GM19328 (cell line): ENCODE data around the gene TPMT.
"Not testable (repeated sequence)": the region's sequence is repeated elsewhere in the genome, so short reads cannot be mapped to it uniquely, and the experiment has no call there.

Source experiments
- ATAC-seq: cut with Tn5 transposase; IDR thresholded peaks from one replicate; pipeline ENCODE4 v1.9.1; 2021; ENCODE audit warnings: mild to moderate bottlenecking, moderate library complexity; ENCODE audit not compliant: unreplicated experiment

Gene TPMT

DNA sequence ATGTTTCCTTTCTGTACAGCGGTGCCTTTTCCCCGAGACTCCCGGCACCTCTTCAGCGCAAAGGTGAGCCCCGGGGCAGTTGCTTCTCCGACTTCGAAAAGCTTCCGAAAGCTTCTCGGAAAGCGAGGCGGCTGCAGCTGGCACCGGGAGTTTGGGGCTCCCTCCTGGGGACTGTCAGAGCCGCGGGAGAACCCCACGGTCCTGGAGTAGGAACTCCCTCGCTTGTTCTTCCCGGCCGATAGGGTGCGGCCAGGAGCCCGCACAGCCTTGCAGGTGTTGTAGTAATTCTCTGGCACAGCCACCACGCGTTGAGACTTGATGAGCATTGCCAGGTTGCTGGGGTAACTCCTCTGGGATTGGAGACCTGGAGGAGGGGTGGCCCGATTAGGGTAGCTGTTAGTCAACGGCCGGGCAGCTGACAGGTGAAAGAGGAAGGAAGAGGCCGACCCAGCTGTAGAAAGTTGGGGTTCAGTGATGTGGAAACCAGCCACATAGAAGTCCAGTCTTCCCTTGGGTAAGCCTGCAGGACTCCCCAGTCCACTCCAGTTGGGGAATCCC is 1.1 kb upstream of the TPMT start:
- ATAC-seq, result peak; percentile 26

DNA sequence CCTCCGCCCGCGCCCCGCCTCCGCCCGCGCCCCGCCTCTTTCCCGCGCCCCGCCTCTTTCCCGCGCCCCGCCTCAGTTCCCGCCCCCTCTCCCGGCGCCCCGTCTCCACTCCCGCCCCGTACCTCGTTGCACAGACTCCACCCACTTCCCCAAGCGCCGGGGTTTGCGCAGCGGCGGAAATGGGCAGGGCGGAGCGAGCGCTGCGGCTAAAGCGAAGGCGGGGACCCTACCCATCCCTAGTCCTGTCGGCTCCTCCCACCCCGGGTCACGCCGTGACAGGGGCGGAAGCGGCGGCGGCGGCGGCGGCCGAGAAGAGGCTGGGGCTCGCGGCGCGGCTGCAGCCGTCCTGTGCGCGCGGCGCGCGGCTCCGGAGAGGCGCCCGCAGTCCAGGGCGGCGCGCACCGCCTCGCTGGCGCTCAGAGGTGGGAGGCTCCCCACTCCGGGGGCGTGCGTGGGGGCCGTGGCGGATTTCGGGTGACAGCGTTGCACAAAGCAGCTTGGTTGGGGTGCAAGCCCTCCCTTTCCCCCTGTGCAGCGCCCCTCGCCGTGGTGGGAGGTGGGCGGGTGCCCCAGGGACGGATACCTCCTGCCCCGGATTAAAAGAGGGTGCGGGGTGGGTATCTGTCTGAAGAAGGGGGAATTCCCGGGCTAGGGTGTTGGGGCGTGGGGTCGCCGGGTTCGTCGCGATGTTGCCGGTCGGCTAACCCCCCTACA is 430 bp upstream of the TPMT start, which contains the start of gene KDM1B:
KDM1B (plus strand) TSS at position 273 of the 714 bp plus-strand sequence. CDS start 4,474 bp downstream, outside the sequence.
- peak; percentile 87 for ATAC-seq

DNA sequence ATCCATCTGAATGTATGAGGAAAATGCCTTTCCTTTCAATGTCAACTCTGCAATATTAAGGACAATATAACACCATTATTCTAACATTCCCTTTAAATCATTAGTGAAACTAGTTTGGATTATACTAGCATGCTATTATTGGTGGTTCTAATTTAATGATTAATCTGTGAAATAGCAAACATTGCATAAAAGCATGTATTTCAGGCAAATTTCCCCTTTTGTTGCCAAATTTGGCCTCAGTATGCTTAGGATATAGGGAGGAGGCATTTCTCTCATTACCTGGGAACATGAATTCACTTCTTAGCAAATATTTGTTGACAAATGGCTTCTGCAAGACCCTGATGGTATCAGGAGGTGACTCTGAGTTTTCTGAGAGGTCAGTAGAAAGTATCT is 1.6 kb downstream of the TPMT start:
- no peak for ATAC-seq

DNA sequence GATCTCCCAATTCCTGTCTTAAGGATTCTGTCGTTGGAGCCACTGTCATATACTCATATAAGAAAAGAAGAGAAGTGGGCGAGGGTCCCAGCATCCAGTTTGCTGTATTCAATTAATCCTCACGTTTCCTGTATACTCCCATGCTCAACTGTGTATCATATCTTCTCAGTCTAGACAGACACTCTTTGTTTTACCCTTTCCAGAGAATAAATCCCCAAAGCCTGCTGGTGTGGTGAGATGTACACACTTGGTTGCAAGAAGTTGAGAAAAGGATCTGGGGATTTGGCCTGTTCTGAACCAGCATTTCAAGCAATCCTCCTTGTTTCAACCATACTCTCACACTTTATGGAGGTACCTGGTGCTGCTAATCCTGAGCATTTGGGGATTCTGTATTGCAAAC is 3.1 kb downstream of the TPMT start:
- ATAC-seq, result no peak

DNA sequence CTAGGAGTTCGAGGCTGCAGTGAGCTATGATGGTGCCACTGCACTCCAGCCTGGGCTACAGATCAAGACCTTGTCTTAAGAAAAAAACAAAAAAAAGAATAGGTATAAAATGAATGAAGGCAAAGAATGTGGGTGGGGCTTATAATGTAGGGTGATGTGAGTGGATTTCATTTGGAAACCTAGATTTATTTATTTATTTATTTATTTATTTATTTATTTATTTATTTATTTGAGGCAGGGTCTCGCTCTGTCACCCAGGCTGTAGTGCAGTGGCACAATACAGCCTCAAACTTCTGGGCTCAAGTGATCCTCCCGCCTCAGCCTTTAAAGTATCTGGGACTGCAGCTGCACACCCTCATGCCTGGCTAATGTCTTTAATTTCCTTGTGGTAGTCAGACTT is 3.5 kb downstream of the TPMT start:
- ATAC-seq, result not testable (repeated sequence)

DNA sequence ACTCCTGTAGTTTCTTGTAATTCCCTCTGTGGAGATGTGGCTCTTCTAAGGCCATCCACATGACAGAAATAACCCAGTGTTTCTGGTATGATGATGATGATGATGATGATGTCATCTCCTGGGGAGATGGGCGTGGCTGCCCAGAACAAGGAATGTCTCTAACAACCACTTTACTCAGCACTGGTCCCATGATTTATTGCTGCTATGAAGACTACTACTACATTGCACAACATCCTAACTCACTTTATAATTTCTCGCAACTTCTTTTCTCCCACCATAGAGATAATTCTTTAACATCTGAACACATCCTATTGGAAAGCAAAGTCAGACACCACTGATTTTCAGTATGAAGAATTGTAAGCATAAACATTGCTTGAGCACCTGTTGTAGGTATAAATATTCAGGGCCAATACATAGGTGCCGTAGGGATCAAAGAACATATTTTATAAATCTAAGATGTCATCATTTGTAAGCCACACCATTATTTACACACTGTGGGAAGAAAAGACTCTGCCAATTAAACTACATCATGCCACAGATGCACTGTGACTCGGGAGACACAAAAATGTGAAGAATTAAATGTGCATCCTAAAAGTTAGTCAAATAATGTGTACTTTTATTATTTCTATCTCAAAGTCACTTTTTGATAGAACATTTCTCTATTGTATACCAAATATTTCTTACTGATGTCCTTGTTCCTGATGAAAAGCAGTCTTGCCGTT is 6.4 kb downstream of the TPMT start:
- ATAC-seq, result no peak

DNA sequence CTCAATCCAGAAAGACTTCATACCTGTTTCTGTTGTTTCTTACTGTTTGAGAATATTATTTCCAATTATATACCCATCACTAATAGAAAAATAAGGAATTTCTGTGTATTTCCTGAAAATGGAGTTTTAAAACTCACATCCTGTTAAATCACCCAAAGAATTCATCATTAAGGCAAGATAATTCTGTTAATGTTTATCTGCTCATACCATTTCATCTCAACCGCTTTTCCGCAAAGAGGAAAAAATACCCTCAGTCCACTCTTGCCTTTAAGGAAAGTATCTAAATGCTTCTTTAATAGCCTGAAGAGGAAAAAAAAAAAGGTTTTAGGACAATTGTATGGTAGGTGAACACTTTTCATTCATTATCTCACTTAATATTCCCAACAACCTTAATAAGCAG is 7.3 kb downstream of the TPMT start:
- ATAC-seq, result no peak

DNA sequence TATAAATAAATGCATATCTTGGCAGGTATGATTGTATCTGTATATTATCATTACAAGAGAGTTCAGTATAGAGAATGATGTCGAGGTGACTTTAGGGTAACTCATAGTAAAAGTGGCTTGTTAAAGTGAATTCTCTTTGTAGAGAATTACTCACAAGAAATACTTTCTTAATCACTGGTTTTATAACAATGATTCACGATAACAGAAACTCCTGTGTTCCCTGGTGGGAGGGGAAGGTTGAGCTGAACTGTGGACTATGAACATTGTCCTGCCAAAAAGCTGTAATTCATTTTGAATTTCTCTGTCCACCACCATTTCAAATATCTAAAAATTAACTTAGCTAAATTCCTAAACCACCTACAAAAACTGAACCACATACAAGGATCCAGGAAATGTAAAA is 7.7 kb downstream of the TPMT start:
- ATAC-seq, result no peak

DNA sequence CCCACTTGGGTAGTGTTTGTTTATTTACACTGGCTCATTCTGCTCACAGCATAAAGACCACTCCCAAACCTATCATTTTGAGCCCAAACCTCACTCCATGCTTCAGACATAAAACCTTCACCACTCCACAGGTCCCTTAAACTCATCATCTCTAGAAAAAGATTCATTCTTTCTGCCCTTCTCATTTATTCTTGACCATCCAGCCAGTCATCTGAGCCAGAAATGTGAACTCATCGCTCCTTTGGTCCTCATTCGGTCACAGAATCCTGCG is 12.4 kb downstream of the TPMT start:
- no peak for ATAC-seq

DNA sequence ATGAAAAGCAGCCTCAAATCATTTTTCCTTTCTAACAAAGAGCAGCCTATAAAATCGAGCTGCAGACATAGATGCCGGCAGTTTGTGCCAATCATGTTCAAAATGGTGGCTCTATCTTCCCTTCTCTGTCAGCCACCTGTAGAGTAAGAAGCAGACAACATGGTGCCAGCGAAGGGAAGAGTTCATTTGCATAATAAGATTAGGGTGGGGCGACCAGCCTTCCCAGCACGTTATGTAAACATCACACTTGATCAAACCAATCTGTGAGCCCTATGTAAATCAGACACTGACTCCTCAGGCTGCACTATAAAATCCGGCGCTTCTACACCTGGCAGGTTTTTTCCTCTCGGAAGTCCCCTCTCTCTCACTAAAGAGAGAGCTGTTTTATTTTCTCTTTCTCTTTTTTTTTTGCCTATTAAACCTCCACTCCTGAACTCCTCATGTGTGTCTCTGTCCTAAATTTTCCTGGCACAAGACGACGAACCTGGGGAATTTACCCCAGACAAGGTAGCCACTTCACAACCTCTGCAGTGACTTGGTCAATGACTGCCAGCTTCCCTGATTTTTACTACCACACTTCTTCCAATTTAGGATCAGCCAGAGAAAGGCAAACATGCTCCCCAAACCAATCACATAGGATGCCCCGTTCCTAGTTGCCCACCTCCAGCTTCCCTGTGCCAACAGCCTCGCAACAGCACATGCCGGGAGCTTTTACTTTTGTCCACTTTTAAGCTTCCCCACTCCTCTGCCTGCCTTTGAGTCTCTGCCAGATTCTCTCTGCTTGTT is 12.9 kb downstream of the TPMT start:
- no peak for ATAC-seq

DNA sequence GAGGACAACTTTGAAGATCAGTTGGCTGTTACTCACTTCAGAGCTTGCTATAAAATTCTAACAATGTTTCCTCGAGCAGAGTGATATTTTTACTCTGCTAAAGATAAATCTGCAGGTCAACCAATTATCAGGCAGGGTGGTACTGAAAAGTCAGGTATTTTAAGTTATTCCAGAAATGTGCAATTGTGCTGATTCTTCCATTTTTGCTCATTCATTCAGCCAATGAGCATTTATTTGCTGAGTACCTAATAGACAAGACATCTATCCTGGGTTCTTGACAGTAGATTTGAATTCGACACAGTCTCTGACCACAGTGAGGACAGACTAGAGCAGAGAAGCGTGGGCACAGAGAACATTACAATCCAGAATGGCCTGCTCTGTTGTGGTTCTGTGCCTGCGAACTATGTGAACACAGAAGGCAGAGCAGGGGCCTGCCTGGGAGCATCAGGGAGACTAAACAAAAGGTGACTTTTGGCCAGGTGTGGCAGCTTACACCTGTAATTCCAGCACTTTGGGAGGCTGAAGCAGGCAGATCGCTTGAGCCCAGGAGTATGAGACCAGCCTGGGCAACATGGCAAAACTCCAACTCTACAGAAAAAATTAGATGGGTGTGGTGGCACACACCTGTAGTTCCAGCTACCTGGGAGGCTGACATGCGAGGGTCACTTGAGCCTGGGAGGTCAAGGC is 14.8 kb downstream of the TPMT start:
- no peak for ATAC-seq

DNA sequence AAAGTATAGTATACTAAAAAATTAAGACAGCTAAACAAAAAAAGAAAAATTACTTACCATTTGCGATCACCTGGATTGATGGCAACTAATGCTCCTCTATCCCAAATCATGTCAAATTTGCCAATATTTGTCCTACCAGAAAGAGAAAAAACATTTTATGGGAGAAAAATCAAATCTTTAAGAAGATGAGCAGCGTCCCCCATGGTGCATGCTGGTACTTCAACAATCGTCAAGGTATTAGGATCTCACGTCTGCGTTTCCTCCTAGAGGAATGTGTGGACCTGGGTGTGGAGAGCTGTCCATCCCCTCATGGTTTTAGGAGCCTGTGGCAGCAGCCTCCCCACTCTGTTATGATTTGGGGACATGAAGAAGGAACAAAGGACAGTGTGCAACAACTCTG is 16.0 kb downstream of the TPMT start:
- no peak for ATAC-seq

DNA sequence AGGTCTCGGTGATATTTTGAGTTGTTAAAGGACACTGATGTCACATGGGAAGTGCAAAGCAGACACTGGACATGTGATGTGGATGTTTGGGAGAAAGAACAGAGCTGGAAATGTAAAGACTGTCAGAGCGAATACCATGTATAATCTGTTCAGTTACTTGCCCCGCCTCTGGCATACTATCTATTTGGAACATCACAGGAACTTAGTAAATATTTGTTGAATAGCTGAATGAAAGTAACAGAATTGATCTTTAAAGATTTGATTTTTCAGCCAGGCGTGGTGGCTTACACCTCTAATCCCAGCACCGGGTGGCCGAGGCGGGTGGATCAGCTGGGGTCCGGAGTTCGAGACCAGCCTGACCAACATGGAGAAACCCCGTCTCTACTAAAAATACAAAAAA is 18.6 kb downstream of the TPMT start:
- no peak for ATAC-seq

DNA sequence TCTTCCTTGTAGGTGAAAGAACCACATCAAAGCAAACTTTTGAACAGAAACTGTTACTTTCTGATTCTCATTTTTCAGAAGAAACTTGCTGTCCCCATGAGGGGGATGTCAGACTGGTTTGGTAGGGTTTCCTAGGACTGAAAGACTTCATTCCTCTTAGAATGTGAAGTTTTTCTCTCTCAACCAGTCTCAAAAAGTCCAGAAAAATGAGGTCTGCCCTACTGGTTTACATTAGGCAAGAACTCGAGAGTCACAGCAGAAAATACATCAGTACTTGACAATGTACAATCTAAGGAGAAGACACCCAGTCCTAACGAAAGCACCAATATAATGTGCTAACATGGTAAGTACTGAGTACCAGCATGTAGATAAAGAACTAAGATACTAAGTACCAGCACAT is 19.7 kb downstream of the TPMT start:
- ATAC-seq, result no peak

DNA sequence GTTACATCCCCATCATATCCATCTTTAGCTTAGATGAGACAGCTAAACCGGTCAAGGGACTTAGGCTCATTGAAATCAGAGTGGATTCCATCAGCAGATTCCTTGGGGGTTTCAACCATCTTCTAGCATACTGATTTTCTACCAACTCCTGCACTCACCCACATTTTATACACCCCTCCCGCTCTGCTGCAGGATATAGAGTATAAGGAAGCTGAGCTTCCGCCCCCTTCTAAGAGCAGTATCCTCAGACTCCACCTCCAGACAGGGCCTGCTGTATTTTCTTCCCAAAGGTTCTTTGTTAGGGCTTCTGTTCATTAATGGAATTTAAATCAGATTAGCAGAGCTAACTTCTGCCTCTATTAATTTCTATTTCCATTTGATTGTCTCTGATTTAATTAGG is 22.5 kb downstream of the TPMT start:
- no peak for ATAC-seq

DNA sequence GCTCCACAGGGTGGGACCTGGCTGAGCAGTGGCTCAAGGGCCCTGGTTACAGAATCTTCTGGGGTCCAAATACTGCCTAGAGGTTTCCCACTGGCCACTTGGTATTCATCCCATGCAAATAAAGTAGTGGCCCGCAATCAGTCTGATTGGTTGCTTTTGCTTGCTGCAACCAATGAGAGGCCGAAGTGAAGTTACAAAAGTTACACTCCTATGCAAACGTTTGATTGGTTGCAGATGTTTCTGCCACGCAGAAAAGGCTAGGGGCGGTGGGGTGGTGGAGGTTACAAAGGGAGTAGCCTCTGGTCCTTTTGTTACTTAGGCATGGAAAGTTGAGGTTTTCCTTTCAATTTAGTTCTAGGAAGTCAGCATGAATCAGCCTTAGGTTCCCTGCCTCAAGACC is 28.8 kb downstream of the TPMT start:
- ATAC-seq, result no peak

DNA sequence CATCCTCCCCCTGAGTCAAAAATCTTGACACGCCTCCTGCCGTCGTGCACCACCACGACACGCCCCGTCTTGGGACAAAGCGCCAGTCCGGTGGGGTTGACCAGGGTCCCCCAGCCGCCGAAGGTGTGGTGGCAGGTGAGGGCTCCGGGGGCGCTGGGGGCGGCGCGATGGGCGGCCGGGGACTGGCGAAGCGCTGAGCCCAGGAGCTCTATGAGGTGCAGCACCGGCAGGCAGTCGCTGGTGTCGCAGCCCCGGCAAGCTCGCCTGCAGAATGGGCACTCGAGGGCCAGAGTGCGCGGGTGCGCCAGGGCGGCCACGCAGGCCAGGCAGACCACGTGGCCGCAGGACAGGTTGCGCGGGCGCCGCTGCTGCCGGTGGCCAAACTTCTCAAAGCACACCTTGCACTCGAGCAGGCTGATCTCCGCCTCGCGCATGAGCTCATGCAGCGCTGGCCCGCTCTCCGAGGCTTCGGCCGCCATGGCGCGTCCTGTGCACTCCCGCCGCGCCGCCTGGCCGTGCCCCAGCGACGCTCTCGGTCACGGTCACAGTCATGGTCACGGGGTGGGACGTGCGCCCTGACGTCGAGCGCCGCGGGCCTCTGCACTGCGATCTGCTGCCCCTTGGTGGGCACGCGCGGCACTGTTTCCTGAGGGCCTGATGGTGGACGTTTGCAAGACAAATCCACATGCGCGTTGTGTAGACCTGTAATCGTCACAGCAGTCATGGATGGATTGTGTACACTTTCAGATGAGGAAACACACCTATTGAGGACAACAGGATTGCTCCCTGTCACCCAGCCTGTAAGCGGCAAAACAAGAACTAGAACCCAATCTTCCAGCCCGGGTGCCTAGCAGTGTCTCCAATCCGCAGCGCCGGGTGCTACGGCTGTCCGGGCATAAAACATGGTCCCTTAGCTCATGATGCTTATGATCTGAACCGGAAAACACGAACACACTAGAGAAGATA is 32.5 kb downstream of the TPMT start, which contains the start of gene NHLRC1:
NHLRC1 (minus strand) TSS at position 550 of the 966 bp plus-strand sequence; CDS start at position 479, 71 bp downstream.
- peak; percentile 98 for ATAC-seq

DNA sequence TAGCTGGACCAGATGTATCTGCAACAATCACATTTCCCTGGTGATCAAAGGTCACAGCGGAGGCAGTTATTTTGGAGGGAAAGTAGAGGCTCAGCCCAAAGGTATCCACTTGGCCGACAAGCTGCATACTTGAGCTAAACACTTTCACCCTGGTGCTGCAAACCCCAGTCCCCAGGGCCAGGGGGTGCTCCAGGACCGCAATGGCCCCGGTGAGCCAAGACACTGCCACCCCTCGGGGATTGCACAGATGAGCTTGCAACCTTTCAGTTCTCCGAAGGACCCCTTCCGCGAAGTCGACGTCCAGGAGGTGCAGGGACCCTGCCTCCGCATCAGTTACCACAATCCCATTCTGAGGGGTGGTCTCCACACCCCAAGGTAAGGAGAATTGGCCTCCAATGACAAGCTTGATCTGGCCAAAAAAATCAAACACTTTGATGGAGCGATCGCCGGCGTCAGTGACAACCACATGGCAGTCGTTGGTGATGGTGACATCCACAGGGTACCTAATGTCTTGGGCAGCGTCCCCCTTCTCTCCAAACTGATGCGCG is 33.2 kb downstream of the TPMT start:
- no peak for ATAC-seq

DNA sequence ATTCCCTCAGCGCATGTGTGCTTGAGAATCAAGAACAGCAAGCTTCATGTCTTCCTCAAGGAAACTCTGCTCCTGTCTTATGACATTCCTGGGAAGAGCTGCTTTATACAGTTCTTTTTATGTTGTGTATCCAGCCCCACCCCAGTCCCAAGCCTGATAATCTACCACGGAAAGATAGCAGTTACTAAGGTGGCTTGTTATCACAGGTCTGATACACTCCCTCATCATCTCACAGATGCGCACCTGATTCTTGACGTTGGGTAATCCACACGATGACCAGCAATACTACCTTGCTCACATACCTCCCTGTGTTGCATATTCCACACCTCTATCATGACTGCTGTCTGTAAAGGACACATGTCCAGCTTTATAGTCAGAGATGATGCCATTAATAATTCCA is 35.6 kb downstream of the TPMT start:
- ATAC-seq, result no peak

DNA sequence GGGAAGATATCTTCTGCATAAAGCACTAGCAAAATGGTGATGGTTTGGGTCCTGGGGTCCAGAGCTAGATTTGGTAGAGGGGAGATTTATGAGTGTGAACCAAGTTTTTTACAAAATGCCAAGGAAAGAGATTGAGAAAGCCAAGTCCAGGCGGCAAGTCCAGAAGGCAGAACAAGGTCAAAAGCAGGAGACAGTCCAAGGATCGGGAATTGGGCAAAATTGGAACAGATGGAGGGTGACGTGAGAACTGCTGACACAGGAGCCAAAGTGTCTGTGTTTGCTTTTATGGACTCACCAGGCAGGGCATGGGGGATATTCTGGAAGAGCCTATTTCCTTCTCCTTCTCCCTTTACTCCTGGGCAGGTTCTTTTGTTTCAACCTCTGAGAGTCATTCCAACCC is 36.5 kb downstream of the TPMT start:
- ATAC-seq, result no peak
